VCaP (cell line): Measurements from ENCODE around the gene SPATS2.
A peak's percentile ranks its signal among the peaks of the same experiment; 100 is the strongest.

ENCODE experiments used
- H3K27ac ChIP-seq: fragments of 450-650 bp; 2 replicates; pipeline ENCODE4 v1.5.1; 2017
- CTCF ChIP-seq: fragments of 450-650 bp; conservative IDR thresholded peaks from 2 replicates; pipeline ENCODE4 v1.5.1; 2017; ENCODE audit warnings: mild to moderate bottlenecking, moderate library complexity

The SPATS2 gene

GRCh38 chr12:49565406-49566265 lies 198.4 kb downstream of the SPATS2 start:
- H3K27ac ChIP-seq, result no peak overlapping the region
- TF ChIP-seq CTCF, result no peak

GRCh38 chr12:49566361-49566760 lies 199.1 kb downstream of the SPATS2 start:
- no peak overlapping the region; the same call in 1 of the 2 replicates for H3K27ac ChIP-seq
- TF ChIP-seq CTCF, result no peak

- H3K27ac ChIP-seq, result peak overlapping the region; percentile 92
- no peak for TF ChIP-seq CTCF
These were observed 200.0 kb downstream of the SPATS2 start for GRCh38 chr12:49567302-49567610.

- no peak for TF ChIP-seq CTCF
- H3K27ac ChIP-seq, result peak within 1 kb of the TSS; percentile 92
These were observed 200.6 kb downstream of the SPATS2 start, which contains the start of gene MCRS1 for GRCh38 chr12:49567611-49568441. MCRS1 (minus strand) TSS chr12:49568142; CDS start chr12:49566731, 1,411 bp downstream.

GRCh38 chr12:49568442-49569162 lies 201.3 kb downstream of the SPATS2 start:
- 0 out of 2 replicates have a peak, but pooled peaks have one; percentile 11 for TF ChIP-seq CTCF
- peak overlapping the region; percentile 92 for H3K27ac ChIP-seq
